GM06990 (cell line): ENCODE results near the gene HS2ST1.
"Not testable (repeated sequence)": the region's sequence is repeated elsewhere in the genome, so short reads cannot be mapped to it uniquely, and the experiment has no call there.

ENCODE experiments used
- DNase-seq: peaks from one replicate; pipeline ENCODE4 v3.0.0-alpha.2; 2011; ENCODE audit not compliant: insufficient read length; ENCODE audit errors: extremely low read depth
- H3K27me3 ChIP-seq: replicated peaks from 2 replicates; pipeline ENCODE4 v1.6.0; 2011; ENCODE audit warnings: low read length; ENCODE audit not compliant: control insufficient read depth, insufficient read depth
- H3K36me3 ChIP-seq: 2 replicates; pipeline ENCODE4 v1.5.1; 2011; ENCODE audit warnings: low read length; ENCODE audit not compliant: control insufficient read depth, insufficient read depth
- H3K4me3 ChIP-seq: replicated peaks from 2 replicates; pipeline ENCODE4 v1.5.1; 2011; ENCODE audit warnings: low read depth, mild to moderate bottlenecking, control low read depth, low read length
- CTCF ChIP-seq: IDR thresholded peaks from 2 replicates; pipeline ENCODE4 v1.5.1; 2011; ENCODE audit warnings: low read length, control low read depth, mild to moderate bottlenecking, inconsistent platforms; ENCODE audit not compliant: insufficient read depth, poor library complexity, severe bottlenecking

HS2ST1 gene

GRCh38 chr1:86872086-86872485, 42.3 kb upstream of the HS2ST1 start:
- DNase-seq, result no peak
- TF ChIP-seq CTCF, result no peak
- Histone ChIP-seq H3K4me3 (no peak overlapping the region), H3K27me3 (no peaks in the 10 kb centered on the region), H3K36me3 (no peaks in the 10 kb centered on the region)

GRCh38 chr1:86875722-86876121, 38.7 kb upstream of the HS2ST1 start:
- no peak for DNase-seq
- no peak for TF ChIP-seq CTCF
- no peaks in the 10 kb centered on the region for H3K36me3 ChIP-seq

GRCh38 chr1:86887479-86888162, 26.8 kb upstream of the HS2ST1 start:
- peak; percentile 18 for DNase-seq
- Histone ChIP-seq H3K27me3 (no peaks in the 10 kb centered on the region), H3K4me3 (no peak overlapping the region), H3K36me3 (no peaks in the 10 kb centered on the region)
- no peak for TF ChIP-seq CTCF

More at GRCh38 chr1:86875722-86876121, 38.7 kb upstream of the HS2ST1 start:
- H3K27me3 ChIP-seq, result no peaks in the 10 kb centered on the region
- no peak overlapping the region for H3K4me3 ChIP-seq

GRCh38 chr1:86888327-86888726, 26.1 kb upstream of the HS2ST1 start:
- TF ChIP-seq CTCF, result no peak
- DNase-seq, result no peak
- no peaks in the 10 kb centered on the region for H3K36me3 ChIP-seq
- no peak overlapping the region for H3K4me3 ChIP-seq
- H3K27me3 ChIP-seq, result no peaks in the 10 kb centered on the region

- not testable (repeated sequence) for H3K36me3 ChIP-seq, H3K4me3 ChIP-seq, H3K27me3 ChIP-seq, DNase-seq
Observed at GRCh38 chr1:86899401-86899800, 15.0 kb upstream of the HS2ST1 start.

GRCh38 chr1:86905875-86906274, 8.6 kb upstream of the HS2ST1 start:
- DNase-seq, result no peak
- H3K4me3 ChIP-seq, result no peak overlapping the region
- no peak for TF ChIP-seq CTCF
- peaks cover 3% of the 10 kb centered on the region for H3K36me3 ChIP-seq
- H3K27me3 ChIP-seq, result no peaks in the 10 kb centered on the region
